Hepatocyte (in vitro differentiated cells): ENCODE data around the gene C3orf20. TPM values are rescaled to one million over a fixed set of nuclear protein-coding genes. Genes with fewer than 3 reads are reported as not detected.

Source experiments
- DNase-seq: peaks from one replicate; pipeline ENCODE4 v3.0.0-alpha.2; 2016; ENCODE audit warnings: low spot score
- H2AFZ ChIP-seq: fragments of 200-600 bp; sonication (generic); 2 replicates; pipeline ENCODE4 v1.6.0; 2016; ENCODE audit warnings: antibody characterized with exemption, mild to moderate bottlenecking
- H3K27ac ChIP-seq: fragments of 200-600 bp; sonication (generic); 2 replicates; pipeline ENCODE4 v1.5.1; 2016; ENCODE audit warnings: mild to moderate bottlenecking
- H3K27me3 ChIP-seq: fragments of 200-600 bp; sonication (generic); 2 replicates; pipeline ENCODE4 v1.6.1; 2016
- H3K36me3 ChIP-seq: fragments of 200-600 bp; sonication (generic); replicated peaks from 2 replicates; pipeline ENCODE4 v1.5.1; 2016; ENCODE audit warnings: low read depth; ENCODE audit not compliant: insufficient read depth
- H3K4me1 ChIP-seq: fragments of 200-600 bp; sonication (generic); 2 replicates; pipeline ENCODE4 v1.5.1; 2016; ENCODE audit warnings: mild to moderate bottlenecking, moderate library complexity; ENCODE audit not compliant: insufficient read depth
- H3K4me2 ChIP-seq: fragments of 200-600 bp; sonication (generic); 2 replicates; pipeline ENCODE4 v1.6.0; 2016
- H3K4me3 ChIP-seq: fragments of 200-600 bp; sonication (generic); 2 replicates; pipeline ENCODE4 v1.5.1; 2016; ENCODE audit warnings: mild to moderate bottlenecking
- H3K79me2 ChIP-seq: fragments of 200-600 bp; sonication (generic); 2 replicates; pipeline ENCODE4 v1.6.0; 2017; ENCODE audit warnings: mild to moderate bottlenecking
- H3K9me2 ChIP-seq: fragments of 200-600 bp; sonication (generic); replicated peaks from 2 replicates; pipeline ENCODE4 v1.6.0; 2017; ENCODE audit warnings: mild to moderate bottlenecking; ENCODE audit not compliant: insufficient read depth
- H3K9me3 ChIP-seq: fragments of 200-600 bp; sonication (generic); 2 replicates; pipeline ENCODE4 v1.5.1; 2016; ENCODE audit warnings: low read depth, mild to moderate bottlenecking
- H4K20me1 ChIP-seq: fragments of 200-600 bp; sonication (generic); 2 replicates; pipeline ENCODE4 v1.6.0; 2016; ENCODE audit warnings: mild to moderate bottlenecking; ENCODE audit not compliant: insufficient read depth, poor library complexity, severe bottlenecking
- EZH2 ChIP-seq: fragments of 200-600 bp; sonication (generic); IDR thresholded peaks from 2 replicates; pipeline ENCODE4 v1.6.1; 2016; ENCODE audit warnings: antibody characterized with exemption, mild to moderate bottlenecking, borderline replicate concordance
- EZH2phosphoT487 ChIP-seq: fragments of 200-600 bp; sonication (generic); IDR thresholded peaks from one replicate; pipeline ENCODE4 v1.6.1; 2018; ENCODE audit warnings: antibody characterized with exemption, mild to moderate bottlenecking, low read depth, moderate library complexity; ENCODE audit not compliant: unreplicated experiment, severe bottlenecking
- WGBS: methylation state at CpG from one replicate; pipeline ENCODE4 v1.1.6; 2016; ENCODE audit warnings: low lambda C conversion rate; ENCODE audit errors: missing lambda C conversion rate; 5-methylcytosine and 5-hydroxymethylcytosine counted together
- polyA plus RNA-seq: library from polyadenylated mRNA; unstranded; fragments of >200 nt; fragmentation: Nextera tagmentation; extraction: Ambion mirVana; gene quantifications from 2 replicates; pipeline ENCODE4 v1.2.1, GENCODE V29; 2016
- total RNA-seq: library from RNA; depleted of rRNA; stranded (reverse); fragments of >200 nt; gene quantifications from 2 replicates; pipeline ENCODE4 v1.2.3, GENCODE V29; 2014
- TF ChIP-seq, protein P1 (sequence below): fragments of 200-600 bp; sonication (generic); IDR thresholded peaks from 2 replicates; pipeline ENCODE4 v1.5.1; 2016; ENCODE audit warnings: antibody characterized with exemption, mild to moderate bottlenecking; ENCODE audit not compliant: poor library complexity

C3orf20 gene
- total and polyA plus RNA-seq, 2 experiments from 2014 or later: 0.07 TPM; not detected in 1

DNA sequence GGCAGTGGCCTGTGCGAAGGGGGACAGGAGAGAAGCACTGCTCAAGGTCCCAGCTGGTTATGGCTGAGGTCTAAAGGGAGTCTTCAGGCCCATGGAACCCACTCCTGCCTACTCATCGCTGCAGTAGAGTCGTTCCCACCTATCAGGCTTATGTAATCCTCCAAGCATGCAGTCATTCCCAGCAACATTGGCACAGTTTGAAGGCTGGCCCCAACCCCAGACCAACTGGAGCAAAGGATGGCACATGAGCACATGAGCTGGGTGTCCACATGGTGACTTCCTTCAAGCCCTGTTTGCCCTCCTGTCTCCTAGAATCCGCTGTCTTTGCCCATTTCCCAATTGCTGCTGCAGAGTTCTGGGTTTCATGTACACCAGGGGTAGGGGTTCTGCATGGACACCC lies 83.4 kb downstream of the C3orf20 start:
- no peak for DNase-seq
- no peaks in the 10 kb centered on the region for H3K9me3 ChIP-seq
- no peaks in the 10 kb centered on the region for H3K36me3 ChIP-seq
- no peak overlapping the region for H3K27ac ChIP-seq
- H3K4me1 ChIP-seq: no peaks in the 10 kb centered on the region
- no peaks in the 10 kb centered on the region for H3K27me3 ChIP-seq
- H3K9me2 ChIP-seq: no peaks in the 10 kb centered on the region
- no peak overlapping the region for H3K4me3 ChIP-seq
- no peak overlapping the region for H2AFZ ChIP-seq
- H4K20me1 ChIP-seq: no peaks in the 10 kb centered on the region
- TF ChIP-seq, protein P1, sequence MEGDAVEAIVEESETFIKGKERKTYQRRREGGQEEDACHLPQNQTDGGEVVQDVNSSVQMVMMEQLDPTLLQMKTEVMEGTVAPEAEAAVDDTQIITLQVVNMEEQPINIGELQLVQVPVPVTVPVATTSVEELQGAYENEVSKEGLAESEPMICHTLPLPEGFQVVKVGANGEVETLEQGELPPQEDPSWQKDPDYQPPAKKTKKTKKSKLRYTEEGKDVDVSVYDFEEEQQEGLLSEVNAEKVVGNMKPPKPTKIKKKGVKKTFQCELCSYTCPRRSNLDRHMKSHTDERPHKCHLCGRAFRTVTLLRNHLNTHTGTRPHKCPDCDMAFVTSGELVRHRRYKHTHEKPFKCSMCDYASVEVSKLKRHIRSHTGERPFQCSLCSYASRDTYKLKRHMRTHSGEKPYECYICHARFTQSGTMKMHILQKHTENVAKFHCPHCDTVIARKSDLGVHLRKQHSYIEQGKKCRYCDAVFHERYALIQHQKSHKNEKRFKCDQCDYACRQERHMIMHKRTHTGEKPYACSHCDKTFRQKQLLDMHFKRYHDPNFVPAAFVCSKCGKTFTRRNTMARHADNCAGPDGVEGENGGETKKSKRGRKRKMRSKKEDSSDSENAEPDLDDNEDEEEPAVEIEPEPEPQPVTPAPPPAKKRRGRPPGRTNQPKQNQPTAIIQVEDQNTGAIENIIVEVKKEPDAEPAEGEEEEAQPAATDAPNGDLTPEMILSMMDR: no peak
- no peak for TF ChIP-seq EZH2phosphoT487
- no peak for TF ChIP-seq EZH2
- 96% methylated on average over 4 of the region's 4 CpGs for WGBS
- no peaks in the 10 kb centered on the region for H3K79me2 ChIP-seq
- H3K4me2 ChIP-seq: no peak overlapping the region

DNA sequence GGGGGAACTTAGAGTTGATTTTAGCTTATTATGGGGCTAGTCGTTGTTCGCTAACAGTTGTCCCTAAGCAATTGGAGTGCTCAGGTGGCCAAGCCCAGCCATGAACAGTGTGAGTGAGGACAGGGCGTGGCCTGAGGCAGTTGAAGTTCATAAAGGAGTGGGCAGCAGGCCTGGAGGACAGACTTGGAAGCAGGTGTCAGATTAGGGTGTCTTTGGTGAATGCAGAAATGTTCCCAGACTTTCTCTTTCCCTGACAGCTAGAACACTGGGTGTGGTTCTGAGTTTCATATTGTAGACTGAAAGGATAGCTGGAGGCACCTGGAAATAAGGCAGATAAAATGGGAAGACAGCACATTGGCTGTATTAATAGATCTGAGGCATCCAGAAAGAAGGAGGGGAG lies 84.0 kb downstream of the C3orf20 start:
- TF ChIP-seq, protein P1: no peak
- TF ChIP-seq EZH2phosphoT487 (no peak), EZH2 (no peak)
- Histone ChIP-seq H3K4me2 (no peak overlapping the region), H3K4me3 (no peak overlapping the region), H3K79me2 (no peaks in the 10 kb centered on the region), H3K36me3 (no peaks in the 10 kb centered on the region), H3K27me3 (no peaks in the 10 kb centered on the region), H3K27ac (no peak overlapping the region), H3K9me2 (no peaks in the 10 kb centered on the region), H2AFZ (no peak overlapping the region), H4K20me1 (no peaks in the 10 kb centered on the region), H3K4me1 (no peaks in the 10 kb centered on the region), H3K9me3 (no peaks in the 10 kb centered on the region)
- whole genome bisulfite sequencing: 91% methylated on average over 3 of the region's 3 CpGs
- no peak for DNase-seq

DNA sequence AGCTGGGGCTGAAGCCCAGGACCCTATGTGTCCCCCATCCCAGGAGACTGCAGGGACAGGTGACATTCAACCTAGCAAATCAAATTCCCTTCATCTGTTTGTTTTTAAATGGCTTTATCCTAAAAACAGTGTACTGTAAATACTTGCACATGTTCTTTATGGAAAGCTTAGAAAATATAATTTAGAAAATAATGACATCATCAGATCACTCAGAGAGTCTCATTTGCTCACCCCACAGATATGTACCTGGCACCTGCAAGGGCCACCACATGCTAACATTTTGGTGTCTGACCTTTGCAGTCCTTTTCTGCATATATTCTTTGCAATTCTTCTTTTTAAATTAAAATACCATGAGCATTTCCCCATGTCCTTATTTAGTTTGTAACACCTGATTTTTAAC lies 85.2 kb downstream of the C3orf20 start:
- H3K27ac ChIP-seq: no peak overlapping the region
- H3K9me2 ChIP-seq: no peaks in the 10 kb centered on the region
- TF ChIP-seq EZH2phosphoT487 (no peak), EZH2 (no peak)
- TF ChIP-seq, protein P1: no peak
- no peak overlapping the region for H2AFZ ChIP-seq
- H3K4me2 ChIP-seq: no peak overlapping the region
- H3K36me3 ChIP-seq: no peaks in the 10 kb centered on the region
- no peaks in the 10 kb centered on the region for H3K79me2 ChIP-seq
- no peaks in the 10 kb centered on the region for H3K9me3 ChIP-seq
- no peak overlapping the region for H3K4me3 ChIP-seq
- no peaks in the 10 kb centered on the region for H3K27me3 ChIP-seq
- DNase-seq: no peak
- no peaks in the 10 kb centered on the region for H4K20me1 ChIP-seq
- no peaks in the 10 kb centered on the region for H3K4me1 ChIP-seq

DNA sequence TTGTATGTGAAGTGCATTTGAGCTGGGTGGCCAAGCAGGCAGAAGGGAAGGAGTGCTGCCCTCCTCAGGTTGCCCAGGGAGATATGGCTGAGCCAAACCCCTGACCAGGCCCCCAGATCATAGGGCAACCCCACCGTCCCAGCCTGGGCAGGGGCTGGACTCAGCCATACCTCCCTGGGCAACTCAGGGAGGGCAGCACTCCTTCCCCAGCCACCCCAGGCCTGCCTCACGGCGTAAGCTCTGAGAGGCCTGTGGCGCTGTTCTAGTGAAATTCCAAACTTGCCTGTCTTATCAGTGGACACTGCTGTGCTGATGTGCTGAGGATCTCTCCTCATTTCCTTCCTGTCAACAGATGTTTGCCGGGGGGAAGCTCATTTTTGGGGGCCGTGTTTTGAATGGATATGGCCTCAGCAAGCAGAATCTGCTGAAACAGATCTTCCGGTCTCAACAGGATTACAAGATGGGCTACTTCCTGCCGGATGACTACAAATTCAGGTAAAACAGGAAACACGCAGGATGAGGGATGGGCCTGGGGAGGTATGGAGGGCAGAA lies 86.3 kb downstream of the C3orf20 start:
- DNase-seq: no peak
- Histone ChIP-seq H3K36me3 (no peaks in the 10 kb centered on the region), H3K9me3 (no peaks in the 10 kb centered on the region), H2AFZ (no peak overlapping the region), H4K20me1 (no peaks in the 10 kb centered on the region), H3K27ac (no peak overlapping the region), H3K79me2 (no peaks in the 10 kb centered on the region), H3K27me3 (no peaks in the 10 kb centered on the region), H3K4me2 (no peak overlapping the region), H3K4me1 (no peaks in the 10 kb centered on the region), H3K4me3 (no peak overlapping the region), H3K9me2 (no peaks in the 10 kb centered on the region)
- 74% methylated on average over 9 of the region's 9 CpGs for WGBS
- TF ChIP-seq EZH2 (no peak), EZH2phosphoT487 (no peak)
- TF ChIP-seq, protein P1: no peak
